HepG2 (cell line): Measurements from ENCODE around the gene KCTD15.

Experiments
- HOXA7 ChIP-seq: sonication (generic); formaldehyde crosslinking; IDR thresholded peaks from 2 replicates; pipeline ENCODE4 v1.8.1; 2022; ENCODE audit warnings: mild to moderate bottlenecking, missing genetic modification reagents, moderate library complexity
- MAZ ChIP-seq, 2 experiments: sonication (generic) in 1 of 2; formaldehyde crosslinking in 1 of 2; IDR thresholded peaks; 2 replicates each; pipeline versions ENCODE4 v1.5.0 to v1.6.1; 2012 to 2020; ENCODE audit warnings: low read depth in 2 of 2, mild to moderate bottlenecking in 2 of 2, borderline replicate concordance in 1 of 2, improper control_type of control experiment in 1 of 2, low read length in 1 of 2, missing genetic modification reagents in 1 of 2, moderate library complexity in 1 of 2
- SCMH1 ChIP-seq: sonication (generic); formaldehyde crosslinking; IDR thresholded peaks from 2 replicates; pipeline ENCODE4 v1.9.0; 2021; ENCODE audit warnings: missing genetic modification reagents, mild to moderate bottlenecking, borderline replicate concordance

- TF ChIP-seq SCMH1 (CRISPR knock-in tag) (no peak), HOXA7 (CRISPR knock-in tag) (no peak), MAZ (IDR thresholded peaks at IDR 0.05; ENCODE audit: borderline replicate concordance, low read depth, low read length) (no peak), MAZ (CRISPR knock-in tag; IDR thresholded peaks at IDR 0.05; ENCODE audit: low read depth) (no peak)
Measured at GRCh38 chr19:33770107-33770506, 26.6 kb upstream of the KCTD15 start.
